Nephron progenitor cell (in vitro differentiated cells): ENCODE measurements around the gene LRRC8E.

Source experiments
- DNase-seq: peaks from one replicate; pipeline ENCODE4 v3.0.0; 2021
- H3K27ac Mint-ChIP-seq: 2 replicates; pipeline ENCODE4 v1.8.0; 2021; ENCODE audit warnings: mild to moderate bottlenecking, moderate library complexity, mixed read lengths
- H3K27me3 Mint-ChIP-seq: 2 replicates; pipeline ENCODE4 v1.8.0; 2021; ENCODE audit warnings: mild to moderate bottlenecking, low read depth, mixed read lengths; ENCODE audit not compliant: poor library complexity
- H3K36me3 Mint-ChIP-seq: 2 replicates; pipeline ENCODE4 v1.8.0; 2021; ENCODE audit warnings: low read depth, mixed read lengths
- H3K4me1 Mint-ChIP-seq: 2 replicates; pipeline ENCODE4 v1.8.0; 2021; ENCODE audit warnings: mixed read lengths
- H3K4me3 Mint-ChIP-seq: 2 replicates; pipeline ENCODE4 v1.8.0; 2021; ENCODE audit warnings: mild to moderate bottlenecking, moderate library complexity, mixed read lengths
- H3K9me3 Mint-ChIP-seq: 2 replicates; pipeline ENCODE4 v1.8.0; 2021; ENCODE audit warnings: mild to moderate bottlenecking, moderate library complexity, mixed read lengths
- CTCF ChIP-seq: fragments of 200-600 bp; sonication (generic); IDR thresholded peaks from 2 replicates; pipeline ENCODE4 v1.5.0; 2021; ENCODE audit warnings: antibody characterized with exemption

Gene LRRC8E

GRCh38 chr19:7873304-7874075, 14.8 kb upstream of the LRRC8E start:
- Mint-ChIP-seq H3K9me3 (no peaks in the 10 kb centered on the region), H3K4me1 (peaks cover 22% of the 10 kb centered on the region), H3K27me3 (peaks cover 61% of the 10 kb centered on the region), H3K27ac (no peak overlapping the region), H3K4me3 (peak overlapping the region; percentile 87), H3K36me3 (no peaks in the 10 kb centered on the region)
- TF ChIP-seq CTCF: no peak
- peak; percentile 57 for DNase-seq

- Mint-ChIP-seq H3K27ac (no peak within 1 kb of the TSS), H3K4me3 (peak within 1 kb of the TSS; percentile 87), H3K36me3 (no peaks in the 10 kb centered on the region), H3K4me1 (peaks cover 22% of the 10 kb centered on the region), H3K27me3 (peaks cover 56% of the 10 kb centered on the region), H3K9me3 (no peaks in the 10 kb centered on the region)
- no peak for TF ChIP-seq CTCF
- DNase-seq: peak; percentile 77
These were observed 14.0 kb upstream of the LRRC8E start, which contains the start of gene PRR36 for GRCh38 chr19:7874076-7874896. Gene PRR36, minus strand, starts transcription at chr19:7874390. Its CDS starts 701 bp downstream, at chr19:7873689.

GRCh38 chr19:7874897-7875273, 13.4 kb upstream of the LRRC8E start:
- Mint-ChIP-seq H3K27me3 (peaks cover 56% of the 10 kb centered on the region), H3K9me3 (no peaks in the 10 kb centered on the region), H3K4me3 (peak overlapping the region; percentile 75), H3K36me3 (no peaks in the 10 kb centered on the region), H3K27ac (no peak overlapping the region), H3K4me1 (peaks cover 22% of the 10 kb centered on the region)
- DNase-seq: no peak
- TF ChIP-seq CTCF: no peak

GRCh38 chr19:7877249-7877836, 11.0 kb upstream of the LRRC8E start:
- no peak overlapping the region for H3K27ac Mint-ChIP-seq
- H3K4me3 Mint-ChIP-seq: no peak overlapping the region
- H3K4me1 Mint-ChIP-seq: peaks cover 5% of the 10 kb centered on the region
- no peak for TF ChIP-seq CTCF
- H3K36me3 Mint-ChIP-seq: no peaks in the 10 kb centered on the region
- DNase-seq: no peak
- H3K27me3 Mint-ChIP-seq: peaks cover 50% of the 10 kb centered on the region
- no peaks in the 10 kb centered on the region for H3K9me3 Mint-ChIP-seq

- Mint-ChIP-seq H3K4me1 (peaks cover 4% of the 10 kb centered on the region), H3K36me3 (no peaks in the 10 kb centered on the region), H3K27ac (peak overlapping the region; percentile 48), H3K9me3 (no peaks in the 10 kb centered on the region), H3K27me3 (peaks cover 44% of the 10 kb centered on the region), H3K4me3 (no peak overlapping the region)
- TF ChIP-seq CTCF: no peak
- no peak for DNase-seq
These were observed 9.1 kb upstream of the LRRC8E start for GRCh38 chr19:7879111-7879807.
